ENCODE data around the gene SIGLEC7. TPM values are rescaled to one million over a fixed set of nuclear protein-coding genes. Genes with fewer than 3 reads are reported as not detected.
"Not testable (repeated sequence)": the region's sequence is repeated elsewhere in the genome, so short reads cannot be mapped to it uniquely, and the experiment has no call there.

The SIGLEC7 gene
- polyA plus RNA-seq, 10 donors: 0.42 to 0.93 (median 0.57) TPM

GRCh38 chr19:51138549-51138979 is 3.5 kb upstream of the SIGLEC7 start:
- DNase-seq: no peak

- peak in 1 of 3 donors; percentile 30 for DNase-seq
Measured at GRCh38 chr19:51139299-51140014, 2.6 kb upstream of the SIGLEC7 start.

GRCh38 chr19:51140441-51140840 is 1.7 kb upstream of the SIGLEC7 start:
- no peak for DNase-seq

- no peak for DNase-seq
Measured at GRCh38 chr19:51141181-51141580, 920 bp upstream of the SIGLEC7 start.

- DNase-seq: not testable (repeated sequence)
Measured at GRCh38 chr19:51142809-51143475, 841 bp downstream of the SIGLEC7 start.

- no peak for DNase-seq
Measured at GRCh38 chr19:51143486-51143885, 1.4 kb downstream of the SIGLEC7 start.

GRCh38 chr19:51144482-51145045 is 2.5 kb downstream of the SIGLEC7 start:
- DNase-seq: no peak

- no peak for DNase-seq
Measured at GRCh38 chr19:51145916-51146493, 3.9 kb downstream of the SIGLEC7 start.

GRCh38 chr19:51146751-51147150 is 4.7 kb downstream of the SIGLEC7 start:
- DNase-seq: no peak

- no peak for DNase-seq
Measured at GRCh38 chr19:51147663-51148062, 5.6 kb downstream of the SIGLEC7 start.

- DNase-seq: no peak
Measured at GRCh38 chr19:51148580-51148979, 6.5 kb downstream of the SIGLEC7 start.

- DNase-seq: no peak
Measured at GRCh38 chr19:51150627-51151026, 8.5 kb downstream of the SIGLEC7 start.

- no peak for DNase-seq
Measured at GRCh38 chr19:51156710-51157109, 14.6 kb downstream of the SIGLEC7 start.

- no peak for DNase-seq
Measured at GRCh38 chr19:51157265-51157664, 15.2 kb downstream of the SIGLEC7 start.

GRCh38 chr19:51158474-51159129 is 16.5 kb downstream of the SIGLEC7 start:
- DNase-seq: peak in 1 of 3 donors; percentile 18

GRCh38 chr19:51159656-51160055 is 17.6 kb downstream of the SIGLEC7 start:
- no peak for DNase-seq

- no peak for DNase-seq
Measured at GRCh38 chr19:51161266-51161665, 19.2 kb downstream of the SIGLEC7 start.

GRCh38 chr19:51161867-51162496 is 19.9 kb downstream of the SIGLEC7 start:
- no peak for DNase-seq

GRCh38 chr19:51163257-51163656 is 21.2 kb downstream of the SIGLEC7 start:
- no peak for DNase-seq

GRCh38 chr19:51164215-51164614 is 22.1 kb downstream of the SIGLEC7 start:
- DNase-seq: no peak

- peak in 1 of 3 donors; percentile 20 for DNase-seq
Measured at GRCh38 chr19:51166846-51167490, 24.9 kb downstream of the SIGLEC7 start.

All from muscle of back (tissue), 11 donors.